Activated naive CD4-positive, alpha-beta T cell treated with anti-CD3 and anti-CD28 coated beads, Interleukin-2, amount 50 U/mL, for 72 hours (primary cell): ENCODE data around the gene CCDC177. TPM values are rescaled to one million over a fixed set of nuclear protein-coding genes. Genes with fewer than 3 reads are reported as not detected.

Source experiments
- ATAC-seq, 2 donors: fragments of 150-1000 bp; cut with Tn5 transposase; 2 replicates each; pipeline ENCODE4 v1.10.0; 2021; ENCODE audit warnings: mild to moderate bottlenecking in 2 of 2, moderate library complexity in 2 of 2
- DNase-seq, 2 donors: peaks; one replicate each; pipeline ENCODE4 v3.0.0; 2021 to 2022; ENCODE audit warnings: low spot score in 2 of 2
- H3K27ac Mint-ChIP-seq, 2 donors: one replicate each; pipeline ENCODE4 v1.8.0; 2022; ENCODE audit warnings: mild to moderate bottlenecking in 2 of 2, mixed read lengths in 2 of 2
- H3K36me3 Mint-ChIP-seq, 2 donors: one replicate each; pipeline ENCODE4 v1.8.0; 2022; ENCODE audit warnings: mixed read lengths in 2 of 2
- H3K9me3 Mint-ChIP-seq, 2 donors: one replicate each; pipeline ENCODE4 v1.8.0; 2022; ENCODE audit warnings: mixed read lengths in 2 of 2
- total RNA-seq, 2 donors: library from RNA; stranded (reverse); gene quantifications; one replicate each; pipeline ENCODE4 v1.2.3, GENCODE V29; 2022

Gene CCDC177
- total RNA-seq, 2 donors from 2014 or later = not detected

DNA sequence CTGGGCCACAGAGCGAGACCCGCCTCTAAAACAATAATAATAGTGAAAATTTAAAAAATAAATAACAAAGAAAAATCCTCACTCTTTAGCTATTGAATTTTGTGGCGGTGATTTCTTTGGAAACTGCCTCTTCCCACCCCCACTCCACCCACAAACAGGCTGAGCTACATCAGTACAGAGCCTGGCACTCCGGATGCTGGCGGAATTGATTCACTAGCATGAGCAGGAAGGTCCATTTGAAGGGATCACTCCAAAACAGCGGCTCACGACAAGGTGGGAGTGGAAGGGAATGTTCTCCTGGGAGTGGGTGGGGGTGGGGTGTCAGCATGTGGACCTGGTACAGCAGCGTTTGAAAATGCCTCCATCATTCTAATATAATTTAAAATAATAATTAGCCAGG is 26.1 kb downstream of the CCDC177 start:
- no peaks in the 10 kb centered on the region for H3K36me3 Mint-ChIP-seq
- H3K27ac Mint-ChIP-seq = no peak overlapping the region
- H3K9me3 Mint-ChIP-seq = no peaks in the 10 kb centered on the region
- DNase-seq (no peak), ATAC-seq (no peak)

GRCh38 chr14:69547701-69548348 is 26.8 kb downstream of the CCDC177 start:
- peak in 1 of 2 donors; percentile 69 for ATAC-seq
- Mint-ChIP-seq H3K27ac (no peak overlapping the region), H3K9me3 (no peaks in the 10 kb centered on the region), H3K36me3 (no peaks in the 10 kb centered on the region)
- DNase-seq = peak in 1 of 2 donors; percentile 63

- no peaks in the 10 kb centered on the region for H3K9me3 Mint-ChIP-seq
- H3K27ac Mint-ChIP-seq = no peak overlapping the region
- DNase-seq = peak; percentile 24 to 62
- peak; percentile 83 to 91 for ATAC-seq
- H3K36me3 Mint-ChIP-seq = no peaks in the 10 kb centered on the region
These were observed 31.1 kb downstream of the CCDC177 start for GRCh38 chr14:69543341-69544115.

DNA sequence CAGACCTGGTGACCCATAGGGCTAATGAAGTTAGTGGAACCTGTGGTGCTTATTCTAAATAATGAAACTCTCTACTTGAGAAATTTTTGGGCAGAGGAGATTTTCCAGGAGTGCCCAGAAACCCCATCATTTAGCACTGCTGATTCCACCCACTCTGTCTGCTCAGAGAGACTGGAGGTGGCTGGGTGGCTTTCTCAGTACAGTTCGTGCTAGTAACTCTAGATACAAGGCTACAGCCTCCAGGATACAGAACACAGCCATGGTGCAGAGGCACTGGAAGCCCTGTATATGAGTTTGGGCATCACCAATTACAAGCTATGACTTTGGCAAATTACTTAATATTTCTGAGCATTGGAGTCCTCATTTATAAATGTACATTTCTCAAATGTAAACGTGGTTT is 32.4 kb downstream of the CCDC177 start:
- ATAC-seq (no peak), DNase-seq (no peak)
- Mint-ChIP-seq H3K9me3 (no peaks in the 10 kb centered on the region), H3K36me3 (no peaks in the 10 kb centered on the region), H3K27ac (no peak overlapping the region)

DNA sequence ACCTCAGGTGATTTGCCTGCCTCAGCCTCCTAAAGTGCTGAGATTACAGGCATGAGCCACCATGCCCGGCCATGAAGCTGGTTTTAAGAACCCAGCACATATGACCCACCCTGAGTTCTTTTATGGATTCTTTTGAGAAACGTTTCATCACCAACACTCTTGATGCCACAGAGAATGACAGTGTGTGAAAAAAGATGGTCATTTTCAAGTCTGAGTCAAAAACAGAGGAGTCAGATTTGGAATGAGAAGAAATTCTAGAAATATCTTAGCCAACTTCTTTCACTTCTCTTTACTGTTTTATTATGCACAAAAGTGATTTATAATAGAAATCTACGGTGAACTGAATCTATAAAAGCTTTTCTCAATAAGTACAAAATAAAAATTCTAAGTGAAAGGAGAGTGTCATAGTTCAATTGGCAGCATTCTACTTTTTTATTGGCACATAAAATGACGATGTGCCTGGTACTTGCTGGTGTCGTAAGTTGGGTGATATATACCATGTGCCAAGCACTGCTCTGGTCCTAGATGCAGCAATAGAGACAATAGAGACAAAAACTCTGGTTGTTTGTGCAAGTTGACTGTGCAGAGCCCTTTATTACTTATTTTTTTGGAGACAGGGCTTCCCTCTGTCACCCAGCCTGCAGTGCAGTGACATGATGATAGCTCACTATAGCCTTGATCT is 33.9 kb downstream of the CCDC177 start:
- DNase-seq = no peak
- no peaks in the 10 kb centered on the region for H3K36me3 Mint-ChIP-seq

GRCh38 chr14:69539631-69540410 is 34.9 kb downstream of the CCDC177 start:
- H3K27ac Mint-ChIP-seq = no peak overlapping the region
- no peak for ATAC-seq
- no peaks in the 10 kb centered on the region for H3K36me3 Mint-ChIP-seq
- no peak for DNase-seq
- H3K9me3 Mint-ChIP-seq = no peaks in the 10 kb centered on the region

More for the DNA sequence above, 33.9 kb downstream of the CCDC177 start:
- no peak overlapping the region for H3K27ac Mint-ChIP-seq
- no peak for ATAC-seq
- no peaks in the 10 kb centered on the region for H3K9me3 Mint-ChIP-seq

DNA sequence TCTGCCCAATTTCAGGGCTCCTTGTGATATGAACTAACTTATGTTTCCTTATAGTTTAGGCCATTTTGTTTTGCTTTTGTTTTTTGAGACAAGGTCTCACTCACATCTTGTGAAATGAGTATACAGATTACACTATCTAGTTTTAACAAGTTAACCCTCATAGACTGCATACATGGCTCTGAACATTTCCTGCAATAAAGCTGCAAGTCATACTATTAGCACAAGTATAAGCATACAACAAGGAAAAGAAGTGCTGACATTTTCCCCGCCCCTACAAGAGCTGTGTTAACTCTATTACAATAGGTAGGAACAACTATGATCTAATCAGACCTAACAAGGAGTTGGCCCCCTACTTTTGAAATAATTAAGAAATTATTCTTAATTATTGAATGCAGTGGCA is 35.9 kb downstream of the CCDC177 start:
- no peak for ATAC-seq
- H3K27ac Mint-ChIP-seq = no peak overlapping the region
- no peaks in the 10 kb centered on the region for H3K9me3 Mint-ChIP-seq
- no peaks in the 10 kb centered on the region for H3K36me3 Mint-ChIP-seq
- no peak for DNase-seq

DNA sequence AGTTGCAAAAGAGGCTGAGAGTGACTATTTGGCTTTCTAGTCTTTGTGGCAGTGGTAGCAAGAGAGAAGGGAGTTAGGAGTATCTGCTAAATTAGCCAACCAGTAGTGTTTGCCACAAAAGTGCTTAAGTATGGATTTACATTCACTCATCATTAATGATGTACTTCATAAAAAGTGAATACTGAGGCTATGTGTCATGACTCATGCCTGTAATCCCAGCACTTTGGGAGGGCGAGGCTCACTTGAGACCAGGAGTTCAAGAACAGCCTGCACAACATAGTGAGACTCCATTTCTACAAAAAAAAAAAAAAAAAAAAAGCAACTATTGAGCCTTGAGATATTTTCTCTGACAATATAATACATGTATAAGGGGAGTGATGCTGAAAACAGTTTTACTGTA is 36.8 kb downstream of the CCDC177 start:
- Mint-ChIP-seq H3K27ac (no peak overlapping the region), H3K36me3 (no peaks in the 10 kb centered on the region), H3K9me3 (no peaks in the 10 kb centered on the region)
- no peak for ATAC-seq
- DNase-seq = no peak

DNA sequence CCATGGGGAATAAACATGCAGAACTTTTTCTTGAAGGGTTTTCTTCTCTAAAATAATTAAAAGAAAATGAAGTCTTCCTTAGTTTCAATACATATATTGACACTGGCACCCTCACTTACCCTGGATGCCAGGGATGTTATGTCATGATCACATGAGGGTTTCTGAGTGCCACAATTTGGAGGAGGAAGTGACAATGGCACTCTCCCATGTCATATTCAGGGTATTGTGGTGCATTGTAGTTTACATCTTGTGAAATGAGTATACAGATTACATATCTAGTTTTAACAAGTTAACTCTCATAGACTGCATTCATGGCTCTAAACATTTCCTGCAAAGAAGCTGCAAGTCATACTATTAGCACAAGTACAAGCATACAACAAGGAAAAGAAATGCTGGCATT is 37.7 kb downstream of the CCDC177 start:
- ATAC-seq (no peak), DNase-seq (no peak)
- Mint-ChIP-seq H3K9me3 (no peaks in the 10 kb centered on the region), H3K36me3 (no peaks in the 10 kb centered on the region), H3K27ac (no peak overlapping the region)

DNA sequence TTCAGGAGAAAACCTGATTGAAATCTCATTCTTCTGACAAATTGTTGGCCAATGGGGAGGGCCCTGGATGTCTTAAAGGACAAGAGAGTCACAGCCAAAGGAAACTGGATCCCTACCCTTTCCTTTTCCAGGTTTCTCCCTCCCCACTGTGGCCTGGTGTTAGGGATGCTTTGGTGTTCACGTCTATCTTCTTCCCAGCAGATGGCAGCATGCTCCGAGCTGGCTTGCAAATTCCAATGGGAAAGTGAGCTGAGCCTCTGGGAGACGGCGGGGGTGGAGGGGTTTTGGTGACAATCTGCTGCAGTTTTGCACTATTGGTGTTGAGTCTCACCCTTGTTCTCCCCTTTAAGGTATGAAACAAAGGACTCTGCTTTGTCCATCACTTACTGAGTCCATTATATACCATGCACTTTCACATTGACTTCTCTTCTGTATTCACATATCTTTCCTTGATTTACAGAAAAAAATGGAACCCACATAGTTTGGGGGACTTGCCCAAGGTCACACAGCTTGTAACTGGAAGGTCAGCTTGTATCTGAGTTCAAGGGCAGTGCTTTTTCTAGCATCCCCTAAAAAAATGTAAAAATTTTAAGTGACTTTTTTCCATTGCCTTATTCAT is 39.3 kb downstream of the CCDC177 start:
- H3K9me3 Mint-ChIP-seq = no peaks in the 10 kb centered on the region
- DNase-seq (no peak), ATAC-seq (no peak)
- no peaks in the 10 kb centered on the region for H3K36me3 Mint-ChIP-seq
- no peak overlapping the region for H3K27ac Mint-ChIP-seq

GRCh38 chr14:69532561-69533340 is 41.9 kb downstream of the CCDC177 start:
- Mint-ChIP-seq H3K9me3 (no peaks in the 10 kb centered on the region), H3K36me3 (no peaks in the 10 kb centered on the region), H3K27ac (no peak overlapping the region)
- ATAC-seq (no peak), DNase-seq (no peak)

DNA sequence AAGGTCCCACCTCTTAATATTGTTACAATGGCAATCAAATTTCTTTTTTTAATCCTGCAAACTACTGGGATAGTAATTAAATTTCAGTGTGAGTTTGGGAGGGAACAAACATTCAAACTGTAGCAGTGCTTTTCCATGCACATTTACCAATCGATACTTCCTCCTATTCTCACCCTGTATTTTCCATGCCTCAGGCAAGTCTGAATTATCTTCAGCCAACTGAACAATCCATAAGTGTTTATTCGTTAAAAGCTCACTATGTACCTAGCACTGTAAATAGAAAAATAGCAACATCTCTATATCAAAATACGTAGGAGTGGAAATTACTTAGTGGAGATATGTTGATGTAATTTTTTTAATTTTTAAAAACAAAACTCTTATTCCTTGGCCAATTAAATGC is 43.5 kb downstream of the CCDC177 start:
- Mint-ChIP-seq H3K36me3 (no peaks in the 10 kb centered on the region), H3K9me3 (no peaks in the 10 kb centered on the region), H3K27ac (no peak overlapping the region)
- no peak for ATAC-seq
- DNase-seq = no peak

DNA sequence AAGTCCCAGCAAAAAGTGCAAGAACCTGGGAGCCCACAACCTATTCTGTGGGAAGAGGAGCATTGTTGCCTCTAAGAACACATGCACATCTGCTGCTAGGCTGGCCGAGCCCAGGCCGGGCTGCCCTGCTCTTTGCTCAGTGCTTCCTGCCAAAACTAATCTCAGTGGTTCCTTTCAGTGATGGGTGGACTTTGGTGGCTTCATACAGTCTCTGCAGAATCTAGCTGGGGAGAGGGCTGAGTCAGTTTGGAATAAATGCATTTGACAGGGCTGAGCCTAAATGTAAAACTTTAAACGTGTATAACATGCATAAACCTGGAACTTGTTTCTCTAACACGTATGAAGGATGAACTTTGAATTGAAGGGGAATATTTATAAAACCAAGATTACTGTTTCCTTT is 44.6 kb downstream of the CCDC177 start:
- Mint-ChIP-seq H3K27ac (no peak overlapping the region), H3K36me3 (no peaks in the 10 kb centered on the region), H3K9me3 (no peaks in the 10 kb centered on the region)
- ATAC-seq (no peak), DNase-seq (no peak)

DNA sequence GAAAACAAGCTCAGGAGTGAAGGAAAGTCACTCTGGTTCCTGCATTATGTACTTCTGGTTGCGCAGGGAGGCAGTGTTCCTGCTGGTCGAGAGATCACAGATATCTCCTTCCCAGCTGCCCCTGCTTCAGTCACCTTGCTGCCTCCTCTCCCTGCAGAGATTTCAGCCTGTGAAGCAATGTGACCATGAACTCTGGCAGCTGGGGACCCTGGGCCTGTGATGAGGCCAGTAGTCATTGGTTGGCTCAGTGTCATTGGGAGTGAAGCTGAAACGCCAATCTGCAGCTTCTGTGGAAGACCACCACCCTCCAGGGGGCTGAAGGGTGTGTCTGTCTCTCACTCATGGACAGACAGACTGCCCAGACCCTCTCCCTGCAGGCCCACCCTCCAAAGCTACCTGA is 45.1 kb downstream of the CCDC177 start:
- Mint-ChIP-seq H3K9me3 (no peaks in the 10 kb centered on the region), H3K27ac (no peak overlapping the region), H3K36me3 (no peaks in the 10 kb centered on the region)
- ATAC-seq (no peak), DNase-seq (no peak)

DNA sequence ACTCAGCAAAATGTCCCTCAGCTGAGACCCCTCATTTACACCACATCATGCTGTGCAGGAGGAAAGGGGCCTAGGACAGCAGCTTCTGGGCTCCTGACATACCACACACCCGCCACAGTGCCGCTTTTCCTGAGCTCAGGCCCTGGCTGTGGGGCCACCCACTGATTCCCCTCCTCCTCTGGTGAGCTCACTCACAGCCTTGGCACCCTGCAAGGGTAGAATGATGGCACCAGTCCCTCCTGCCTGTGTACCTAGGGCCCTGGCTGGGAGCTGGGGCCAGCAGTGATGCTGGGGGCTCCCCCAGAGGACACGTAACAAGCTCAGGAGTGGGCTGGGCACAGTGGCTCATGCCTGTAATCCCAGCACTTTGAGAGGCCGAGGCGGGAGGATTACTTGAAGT is 45.7 kb downstream of the CCDC177 start:
- Mint-ChIP-seq H3K9me3 (no peaks in the 10 kb centered on the region), H3K36me3 (no peaks in the 10 kb centered on the region), H3K27ac (no peak overlapping the region)
- DNase-seq (no peak), ATAC-seq (no peak)

DNA sequence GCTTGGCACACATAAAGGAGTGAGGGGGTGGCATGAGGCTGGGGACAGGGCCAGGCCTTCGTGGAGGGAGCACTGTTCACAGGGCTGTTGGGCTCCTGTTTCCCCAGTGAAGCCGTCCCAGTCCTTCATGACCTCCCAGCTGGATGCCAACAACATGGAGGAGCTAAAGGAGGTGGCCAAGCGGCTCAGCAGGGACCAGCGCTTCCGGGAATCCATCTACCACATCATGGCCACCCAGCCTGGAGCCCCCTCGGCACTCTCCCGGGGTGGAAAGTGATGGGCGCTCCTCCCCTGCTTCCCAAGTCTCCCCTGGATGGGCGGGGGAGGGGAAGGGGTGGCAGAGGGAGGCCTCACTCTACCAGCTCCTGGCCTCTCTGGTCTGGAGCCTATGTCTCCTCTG is 46.5 kb downstream of the CCDC177 start:
- DNase-seq (no peak), ATAC-seq (no peak)
- no peak overlapping the region for H3K27ac Mint-ChIP-seq
- H3K9me3 Mint-ChIP-seq = no peaks in the 10 kb centered on the region
- no peaks in the 10 kb centered on the region for H3K36me3 Mint-ChIP-seq
